Neural cell (in vitro differentiated cells): ENCODE data around the gene CDH4. TPM values are rescaled to one million over a fixed set of nuclear protein-coding genes. Genes with fewer than 3 reads are reported as not detected.

Experiments used
- H2AFZ ChIP-seq: fragments of 200-600, 300-800 bp; sonication (generic), shearing (Covaris generic); 2 replicates; pipeline ENCODE4 v1.6.0; 2014; ENCODE audit warnings: low read depth, mild to moderate bottlenecking, antibody characterized with exemption, low read length, moderate library complexity
- H3F3A ChIP-seq: fragments of 200-600 bp; shearing (Covaris generic); 2 replicates; pipeline ENCODE4 v1.6.1; 2016; ENCODE audit warnings: mild to moderate bottlenecking, moderate library complexity, mixed read lengths, antibody characterized with exemption, low read length; ENCODE audit not compliant: insufficient read depth, poor library complexity, severe bottlenecking
- H3K27ac ChIP-seq: fragments of 200-600, 300-800 bp; sonication (generic), shearing (Covaris generic); 2 replicates; pipeline ENCODE4 v1.5.1; 2014; ENCODE audit warnings: mild to moderate bottlenecking, low read length, moderate library complexity
- H3K27me3 ChIP-seq: fragments of 300-800, 200-600 bp; sonication (generic), shearing (Covaris generic); 2 replicates; pipeline ENCODE4 v1.6.0; 2014; ENCODE audit warnings: mild to moderate bottlenecking, low read depth, low read length, moderate library complexity; ENCODE audit not compliant: insufficient read depth
- H3K36me3 ChIP-seq: fragments of 300-800, 200-600 bp; sonication (generic), shearing (Covaris generic); 2 replicates; pipeline ENCODE4 v1.5.1; 2014; ENCODE audit warnings: mild to moderate bottlenecking, antibody characterized with exemption, low read length, moderate library complexity; ENCODE audit not compliant: insufficient read depth
- H3K4me2 ChIP-seq: fragments of 300-800, 200-600 bp; sonication (generic), shearing (Covaris generic); 2 replicates; pipeline ENCODE4 v1.6.0; 2014; ENCODE audit warnings: mild to moderate bottlenecking, low read length
- H3K4me3 ChIP-seq: fragments of 300-800, 200-600 bp; sonication (generic), shearing (Covaris generic); 2 replicates; pipeline ENCODE4 v1.5.1; 2014; ENCODE audit warnings: mild to moderate bottlenecking, low read length, moderate library complexity
- H3K79me2 ChIP-seq: fragments of 200-600 bp; shearing (Covaris generic); replicated peaks from 2 replicates; pipeline ENCODE4 v1.6.0; 2014; ENCODE audit warnings: mild to moderate bottlenecking, low read length, moderate library complexity; ENCODE audit not compliant: insufficient read depth
- H3K9ac ChIP-seq: fragments of 300-800, 200-600 bp; sonication (generic), shearing (Covaris generic); 2 replicates; pipeline ENCODE4 v1.6.1; 2016; ENCODE audit warnings: mild to moderate bottlenecking, low read length, mixed read lengths
- H3K9me2 ChIP-seq: fragments of 200-600 bp; shearing (Covaris generic); 2 replicates; pipeline ENCODE4 v1.6.1; 2016; ENCODE audit warnings: mild to moderate bottlenecking, low read length, mixed read lengths; ENCODE audit not compliant: insufficient read depth
- H3K9me3 ChIP-seq: fragments of 200-600, 300-800 bp; sonication (generic), shearing (Covaris generic); 2 replicates; pipeline ENCODE4 v1.6.1; 2016; ENCODE audit warnings: mild to moderate bottlenecking, mixed run types, low read length, moderate library complexity, mixed read lengths
- H4K20me1 ChIP-seq: fragments of 200-600 bp; shearing (Covaris generic); 2 replicates; pipeline ENCODE4 v1.6.1; 2016; ENCODE audit warnings: mild to moderate bottlenecking, mixed run types; ENCODE audit not compliant: insufficient read depth
- EP300 ChIP-seq: fragments of 450-650 bp; conservative IDR thresholded peaks from 2 replicates; pipeline ENCODE4 v1.6.1; 2014; ENCODE audit warnings: antibody characterized with exemption, mild to moderate bottlenecking, moderate library complexity; ENCODE audit not compliant: poor library complexity, severe bottlenecking
- EZH2 ChIP-seq: fragments of 200-600, 300-800 bp; shearing (Covaris generic), sonication (generic); IDR thresholded peaks from 2 replicates; pipeline ENCODE4 v1.6.1; 2014; ENCODE audit warnings: antibody characterized with exemption, low read length, borderline replicate concordance, mild to moderate bottlenecking; ENCODE audit not compliant: insufficient read depth, poor library complexity, severe bottlenecking
- MXI1 ChIP-seq: fragments of 450-650 bp; conservative IDR thresholded peaks from 2 replicates; pipeline ENCODE4 v1.6.1; 2014; ENCODE audit warnings: antibody characterized with exemption, mild to moderate bottlenecking; ENCODE audit not compliant: poor library complexity, severe bottlenecking
- POLR2AphosphoS5 ChIP-seq: IDR thresholded peaks from 2 replicates; pipeline ENCODE4 v1.6.1; 2012
- RAD21 ChIP-seq: fragments of 450-650 bp; conservative IDR thresholded peaks from 2 replicates; pipeline ENCODE4 v1.6.1; 2014; ENCODE audit warnings: antibody characterized with exemption, mild to moderate bottlenecking, moderate library complexity
- SMC3 ChIP-seq: fragments of 450-650 bp; conservative IDR thresholded peaks from 2 replicates; pipeline ENCODE4 v1.6.1; 2014; ENCODE audit warnings: antibody characterized with exemption, mild to moderate bottlenecking, moderate library complexity; ENCODE audit not compliant: poor library complexity
- TAF1 ChIP-seq: IDR thresholded peaks from 2 replicates; pipeline ENCODE4 v1.6.1; 2012; ENCODE audit warnings: low read depth
- polyA plus RNA-seq: library from polyadenylated mRNA; depleted of rRNA; stranded (reverse); fragments of >200 nt; gene quantifications from 2 replicates; pipeline ENCODE4 v1.2.3, GENCODE V29; 2014
- TF ChIP-seq, protein P1 (sequence below): fragments of 450-650 bp; IDR thresholded peaks from 2 replicates; pipeline ENCODE4 v1.5.1; 2014; ENCODE audit warnings: antibody characterized with exemption, mild to moderate bottlenecking, moderate library complexity; ENCODE audit not compliant: poor library complexity, severe bottlenecking
- TF ChIP-seq, protein P2 (sequence below): IDR thresholded peaks from 2 replicates; pipeline ENCODE4 v1.6.1; 2012; ENCODE audit warnings: borderline replicate concordance

The CDH4 gene
- polyA plus RNA-seq, 1 donor from 2014 or later = 24.6 TPM

DNA sequence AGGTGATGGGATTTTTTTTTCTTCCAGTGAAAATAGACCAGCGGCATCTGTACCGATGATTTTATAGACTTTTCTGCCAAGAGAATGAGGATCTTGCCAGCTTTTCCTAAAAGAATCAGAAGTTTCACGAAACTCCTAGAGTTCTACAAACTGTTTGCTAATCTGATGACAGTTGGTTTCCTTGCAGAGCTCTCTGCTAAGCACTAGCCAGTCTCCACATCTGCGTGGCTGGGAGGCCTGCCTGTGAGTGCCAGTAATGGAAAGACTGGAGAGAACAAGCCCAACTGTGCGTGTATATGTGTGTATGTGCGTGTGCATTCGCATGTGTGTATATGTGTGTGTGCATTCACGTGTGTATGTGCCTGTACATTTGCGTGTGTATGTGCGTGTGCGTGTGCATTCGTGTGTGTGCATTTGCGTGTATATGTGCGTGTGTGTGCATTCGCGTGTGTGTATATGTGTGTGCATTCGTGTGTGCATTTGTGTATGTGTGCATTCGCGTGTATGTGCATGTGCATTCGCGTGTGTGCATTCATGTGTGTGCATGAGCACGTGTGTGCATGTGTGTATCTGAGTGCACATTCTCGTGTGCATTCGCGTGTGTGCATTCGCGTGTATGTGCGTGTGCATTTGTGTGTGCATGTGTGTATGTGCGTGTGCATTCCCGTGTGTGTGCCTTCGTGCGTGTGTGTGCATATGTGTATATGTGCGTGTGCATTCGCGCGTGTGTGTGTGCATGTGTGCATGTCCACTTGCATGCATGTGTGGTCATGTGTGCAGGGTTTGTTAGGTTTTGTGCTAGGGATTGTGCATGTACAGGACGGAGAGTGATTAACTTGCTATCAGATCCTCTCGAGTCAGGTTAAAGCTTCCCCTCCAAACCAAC, 434.2 kb downstream of the CDH4 start:
- no peak overlapping the region for H3K4me3 ChIP-seq
- H3K9me3 ChIP-seq = no peaks in the 10 kb centered on the region
- no peak overlapping the region for H2AFZ ChIP-seq
- H3F3A ChIP-seq = no peaks in the 10 kb centered on the region
- H3K9ac ChIP-seq = no peak overlapping the region
- H3K27ac ChIP-seq = no peak overlapping the region
- H3K36me3 ChIP-seq = no peaks in the 10 kb centered on the region
- no peaks in the 10 kb centered on the region for H3K79me2 ChIP-seq
- H3K27me3 ChIP-seq = no peaks in the 10 kb centered on the region
- H3K4me2 ChIP-seq = no peak overlapping the region
- no peaks in the 10 kb centered on the region for H4K20me1 ChIP-seq
- TF ChIP-seq MXI1 (no peak), SMC3 (no peak)
- TF ChIP-seq, protein P1, sequence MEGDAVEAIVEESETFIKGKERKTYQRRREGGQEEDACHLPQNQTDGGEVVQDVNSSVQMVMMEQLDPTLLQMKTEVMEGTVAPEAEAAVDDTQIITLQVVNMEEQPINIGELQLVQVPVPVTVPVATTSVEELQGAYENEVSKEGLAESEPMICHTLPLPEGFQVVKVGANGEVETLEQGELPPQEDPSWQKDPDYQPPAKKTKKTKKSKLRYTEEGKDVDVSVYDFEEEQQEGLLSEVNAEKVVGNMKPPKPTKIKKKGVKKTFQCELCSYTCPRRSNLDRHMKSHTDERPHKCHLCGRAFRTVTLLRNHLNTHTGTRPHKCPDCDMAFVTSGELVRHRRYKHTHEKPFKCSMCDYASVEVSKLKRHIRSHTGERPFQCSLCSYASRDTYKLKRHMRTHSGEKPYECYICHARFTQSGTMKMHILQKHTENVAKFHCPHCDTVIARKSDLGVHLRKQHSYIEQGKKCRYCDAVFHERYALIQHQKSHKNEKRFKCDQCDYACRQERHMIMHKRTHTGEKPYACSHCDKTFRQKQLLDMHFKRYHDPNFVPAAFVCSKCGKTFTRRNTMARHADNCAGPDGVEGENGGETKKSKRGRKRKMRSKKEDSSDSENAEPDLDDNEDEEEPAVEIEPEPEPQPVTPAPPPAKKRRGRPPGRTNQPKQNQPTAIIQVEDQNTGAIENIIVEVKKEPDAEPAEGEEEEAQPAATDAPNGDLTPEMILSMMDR = no peak
- no peaks in the 10 kb centered on the region for H3K9me2 ChIP-seq

DNA sequence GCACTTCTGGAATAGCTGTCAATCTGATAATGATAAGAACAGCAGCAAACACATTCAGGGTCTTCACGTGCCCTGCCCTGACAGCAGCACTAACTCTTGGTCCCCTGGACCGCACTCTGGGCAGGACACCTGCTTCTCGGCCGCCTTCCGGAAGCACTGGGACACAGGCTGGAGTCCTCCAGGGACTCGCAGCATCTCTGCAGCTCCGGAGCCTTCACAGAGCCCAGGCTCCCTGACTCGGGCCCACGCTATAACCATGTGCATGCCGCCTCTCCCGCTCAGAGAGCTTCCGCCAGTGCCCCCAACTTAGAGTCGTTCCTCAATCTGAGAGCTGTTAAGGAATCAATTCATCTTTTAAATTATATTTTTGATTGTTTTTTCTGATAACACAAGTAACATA, 436.4 kb downstream of the CDH4 start:
- no peak overlapping the region for H2AFZ ChIP-seq
- no peaks in the 10 kb centered on the region for H3K9me2 ChIP-seq
- H3K9ac ChIP-seq = no peak overlapping the region
- no peaks in the 10 kb centered on the region for H3K9me3 ChIP-seq
- H3K4me2 ChIP-seq = no peak overlapping the region
- no peak overlapping the region for H3K4me3 ChIP-seq
- H3F3A ChIP-seq = no peaks in the 10 kb centered on the region
- H4K20me1 ChIP-seq = no peaks in the 10 kb centered on the region
- no peak for TF ChIP-seq SMC3
- no peak for TF ChIP-seq POLR2AphosphoS5
- TF ChIP-seq EZH2 = no peak
- TF ChIP-seq RAD21 = no peak
- TF ChIP-seq, protein P2, sequence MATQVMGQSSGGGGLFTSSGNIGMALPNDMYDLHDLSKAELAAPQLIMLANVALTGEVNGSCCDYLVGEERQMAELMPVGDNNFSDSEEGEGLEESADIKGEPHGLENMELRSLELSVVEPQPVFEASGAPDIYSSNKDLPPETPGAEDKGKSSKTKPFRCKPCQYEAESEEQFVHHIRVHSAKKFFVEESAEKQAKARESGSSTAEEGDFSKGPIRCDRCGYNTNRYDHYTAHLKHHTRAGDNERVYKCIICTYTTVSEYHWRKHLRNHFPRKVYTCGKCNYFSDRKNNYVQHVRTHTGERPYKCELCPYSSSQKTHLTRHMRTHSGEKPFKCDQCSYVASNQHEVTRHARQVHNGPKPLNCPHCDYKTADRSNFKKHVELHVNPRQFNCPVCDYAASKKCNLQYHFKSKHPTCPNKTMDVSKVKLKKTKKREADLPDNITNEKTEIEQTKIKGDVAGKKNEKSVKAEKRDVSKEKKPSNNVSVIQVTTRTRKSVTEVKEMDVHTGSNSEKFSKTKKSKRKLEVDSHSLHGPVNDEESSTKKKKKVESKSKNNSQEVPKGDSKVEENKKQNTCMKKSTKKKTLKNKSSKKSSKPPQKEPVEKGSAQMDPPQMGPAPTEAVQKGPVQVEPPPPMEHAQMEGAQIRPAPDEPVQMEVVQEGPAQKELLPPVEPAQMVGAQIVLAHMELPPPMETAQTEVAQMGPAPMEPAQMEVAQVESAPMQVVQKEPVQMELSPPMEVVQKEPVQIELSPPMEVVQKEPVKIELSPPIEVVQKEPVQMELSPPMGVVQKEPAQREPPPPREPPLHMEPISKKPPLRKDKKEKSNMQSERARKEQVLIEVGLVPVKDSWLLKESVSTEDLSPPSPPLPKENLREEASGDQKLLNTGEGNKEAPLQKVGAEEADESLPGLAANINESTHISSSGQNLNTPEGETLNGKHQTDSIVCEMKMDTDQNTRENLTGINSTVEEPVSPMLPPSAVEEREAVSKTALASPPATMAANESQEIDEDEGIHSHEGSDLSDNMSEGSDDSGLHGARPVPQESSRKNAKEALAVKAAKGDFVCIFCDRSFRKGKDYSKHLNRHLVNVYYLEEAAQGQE = no peak
- TF ChIP-seq MXI1 = no peak
- TF ChIP-seq, protein P1 = no peak
- no peak for TF ChIP-seq TAF1
- no peak for TF ChIP-seq EP300
- no peaks in the 10 kb centered on the region for H3K36me3 ChIP-seq
- H3K27ac ChIP-seq = no peak overlapping the region
- H3K27me3 ChIP-seq = no peaks in the 10 kb centered on the region
- H3K79me2 ChIP-seq = no peaks in the 10 kb centered on the region
